GM18502 (cell line): ENCODE data around the gene CMKLR1.

ENCODE experiments used
- ATAC-seq: cut with Tn5 transposase; IDR thresholded peaks from one replicate; pipeline ENCODE4 v1.9.1; 2021; ENCODE audit warnings: mild to moderate bottlenecking; ENCODE audit not compliant: unreplicated experiment, poor library complexity

The CMKLR1 gene

DNA sequence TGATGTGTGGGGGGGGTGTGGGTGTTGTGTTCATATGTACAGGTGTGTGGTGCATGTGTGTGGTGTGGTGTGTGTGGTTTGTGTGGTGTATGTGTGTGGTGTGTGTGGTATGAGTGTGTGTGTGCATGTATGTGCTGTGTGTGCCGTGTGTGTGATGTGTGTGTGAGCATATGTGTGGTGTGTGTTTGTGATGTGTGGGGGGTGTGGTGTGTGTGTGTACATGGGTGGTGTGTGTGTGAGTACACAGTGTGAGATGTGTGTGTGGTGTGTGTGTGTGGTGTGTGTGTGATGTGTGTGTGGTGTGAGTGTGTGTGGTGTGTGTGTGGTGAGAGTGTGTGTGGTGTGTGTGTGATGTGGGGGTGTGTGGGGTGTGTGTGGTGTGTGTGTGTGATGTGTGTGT, 24.5 kb upstream of the CMKLR1 start:
- ATAC-seq = no peak

DNA sequence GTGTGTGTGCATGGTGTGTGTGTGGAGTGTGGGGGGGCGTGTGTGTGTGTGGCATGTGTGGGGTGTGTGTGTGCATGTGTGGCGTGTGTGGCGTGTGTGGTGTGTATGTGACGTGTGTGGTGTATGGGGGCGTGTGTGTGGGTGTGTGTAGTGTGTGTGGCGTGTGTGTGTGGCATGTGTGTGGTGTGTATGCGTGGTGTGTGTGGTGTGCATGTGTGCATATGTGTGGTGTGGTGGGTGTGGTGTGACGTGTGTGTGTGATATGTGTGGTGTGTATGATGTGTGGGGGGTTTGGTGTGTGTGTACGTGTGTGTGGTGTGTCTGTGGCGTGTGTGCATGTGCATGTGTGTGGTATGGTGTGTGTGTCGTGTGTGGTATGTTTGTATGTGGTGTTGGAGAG, 24.1 kb upstream of the CMKLR1 start:
- ATAC-seq = no peak

DNA sequence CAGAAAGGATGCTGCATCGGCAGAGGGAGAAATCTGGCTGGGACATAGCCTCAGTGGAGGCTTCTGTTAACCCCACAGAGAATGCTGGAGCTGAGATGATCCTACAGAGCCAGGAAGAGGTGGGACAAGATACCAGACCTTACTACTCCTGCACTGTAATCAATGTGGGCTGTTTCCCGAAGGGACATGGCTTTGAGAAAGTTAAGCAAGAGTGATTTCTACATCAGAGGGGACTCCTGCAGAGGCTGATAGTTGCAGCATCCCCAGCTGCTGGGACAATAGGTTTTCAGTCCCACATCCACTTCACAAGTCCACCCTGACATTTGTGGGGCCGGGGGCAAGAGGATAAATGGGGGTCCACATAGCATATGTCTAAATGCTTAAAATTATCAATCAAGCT, 22.5 kb upstream of the CMKLR1 start:
- no peak for ATAC-seq

GRCh38 chr12:108360487-108360886, 21.4 kb upstream of the CMKLR1 start:
- ATAC-seq = peak; percentile 82

DNA sequence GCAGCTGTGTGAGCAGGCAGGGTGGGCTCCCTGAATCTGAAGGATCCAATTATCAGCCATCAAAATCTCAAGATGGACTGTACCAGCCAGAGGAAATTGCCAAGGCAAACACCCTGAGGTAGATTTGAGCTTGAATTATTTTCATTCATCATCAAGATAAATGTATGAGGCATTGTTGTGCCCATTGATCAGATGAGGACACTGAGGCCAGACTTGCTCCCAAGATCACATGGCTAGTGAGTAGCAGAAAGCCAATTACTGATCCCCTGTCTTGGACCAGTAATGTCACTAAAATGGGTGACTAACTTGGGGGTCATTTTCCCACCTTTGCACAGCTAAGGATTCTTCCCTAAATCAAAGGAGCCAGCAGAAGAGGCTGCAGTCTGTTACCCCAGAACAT, 20.9 kb upstream of the CMKLR1 start:
- no peak for ATAC-seq

DNA sequence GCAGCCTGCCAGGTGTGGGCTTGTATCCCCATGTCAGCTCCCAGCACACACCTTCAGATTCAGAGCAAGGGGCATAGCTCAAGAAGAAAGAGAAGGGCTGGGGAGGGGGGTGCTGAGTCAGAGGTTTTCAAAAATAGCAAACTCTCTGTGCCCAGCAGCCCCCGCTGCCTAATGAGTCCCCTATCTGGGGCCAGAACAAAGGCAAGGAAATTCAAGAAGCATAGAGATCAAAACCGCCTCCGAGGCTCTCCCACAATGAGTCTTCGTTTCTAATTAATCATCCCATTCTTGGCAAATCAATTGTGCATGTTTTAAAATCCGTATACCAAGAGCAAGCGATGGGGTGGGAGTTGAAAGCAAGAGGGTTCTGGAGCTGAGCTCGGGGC, 19.5 kb upstream of the CMKLR1 start:
- no peak for ATAC-seq

DNA sequence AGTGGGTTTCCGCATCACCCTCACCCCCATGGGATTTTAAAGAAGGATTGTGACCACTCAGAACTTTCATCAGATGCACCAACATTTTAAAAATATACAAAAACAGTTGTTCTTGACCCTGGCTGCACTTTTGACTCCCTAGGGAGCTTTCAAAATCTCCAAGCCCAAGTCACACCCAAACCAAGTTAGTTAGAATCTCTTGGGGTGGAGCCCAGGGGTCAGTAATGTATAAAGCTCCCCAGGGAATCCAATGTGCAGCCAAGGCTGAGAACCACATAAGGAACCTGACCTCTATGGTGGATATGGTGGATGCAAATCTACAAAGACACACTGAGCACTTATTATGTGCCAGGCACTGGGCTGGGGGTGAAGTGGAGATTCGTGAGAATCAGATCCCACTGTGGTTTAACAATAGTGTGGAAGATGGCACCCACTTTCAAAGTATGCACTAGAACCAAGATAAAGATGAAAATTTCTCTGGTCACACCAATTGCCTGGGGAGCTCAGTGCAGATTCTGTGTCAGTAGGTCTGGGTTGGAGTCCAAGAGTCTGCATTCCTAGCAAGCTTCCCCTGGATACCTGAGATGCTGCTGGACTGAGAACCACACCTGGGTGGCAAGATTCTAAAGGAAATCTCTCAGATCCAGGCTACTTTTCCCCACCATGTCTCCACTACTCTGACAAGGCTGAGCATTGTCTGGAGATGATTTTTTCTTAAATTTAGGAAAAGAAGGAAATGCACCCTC, 18.9 kb upstream of the CMKLR1 start:
- ATAC-seq = no peak

- ATAC-seq = no peak
Measured at GRCh38 chr12:108356835-108357806, 18.0 kb upstream of the CMKLR1 start.

- ATAC-seq = no peak
Measured at GRCh38 chr12:108355069-108355468, 16.0 kb upstream of the CMKLR1 start.

- no peak for ATAC-seq
Measured at GRCh38 chr12:108352591-108352990, 13.5 kb upstream of the CMKLR1 start.

DNA sequence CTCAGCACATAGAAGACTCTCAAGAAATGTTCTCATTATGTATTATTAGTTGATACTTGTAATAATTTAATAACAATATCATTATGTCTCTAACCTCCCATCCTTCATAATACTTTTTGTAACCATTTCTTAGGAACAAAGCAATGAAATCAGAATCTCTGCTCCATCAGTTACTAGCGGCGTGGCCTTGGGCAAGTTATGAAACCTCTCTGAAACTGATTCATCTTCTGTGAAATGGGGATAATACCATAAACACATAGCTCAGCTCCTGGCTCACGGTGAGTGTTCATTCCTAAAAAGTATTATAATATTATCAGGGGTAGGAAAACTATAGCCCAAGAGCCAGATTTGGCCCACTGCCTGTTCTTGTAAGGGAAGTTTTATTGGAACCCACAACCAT, 11.4 kb upstream of the CMKLR1 start:
- no peak for ATAC-seq

DNA sequence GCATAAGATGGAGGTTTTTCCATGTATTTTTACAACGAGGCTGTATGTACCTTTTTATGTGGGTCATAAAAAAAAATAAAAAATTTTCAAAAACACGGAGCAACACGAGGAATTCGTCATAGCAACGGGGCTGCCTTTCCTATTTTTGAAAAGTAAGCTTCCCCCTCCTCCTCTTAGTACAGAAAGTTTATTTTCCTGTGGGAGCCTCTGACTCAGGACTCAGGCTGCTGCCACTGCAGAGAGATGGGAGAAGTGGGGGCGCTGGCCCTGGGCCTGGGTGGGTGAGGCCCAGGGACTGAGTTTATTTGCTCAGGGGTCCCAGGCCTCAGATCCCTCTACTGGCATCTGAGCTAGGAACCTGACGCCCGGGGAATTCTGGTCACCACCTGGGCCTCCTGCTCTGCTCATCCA, 10.2 kb upstream of the CMKLR1 start:
- ATAC-seq = no peak

GRCh38 chr12:108348842-108349241, 9.7 kb upstream of the CMKLR1 start:
- ATAC-seq = no peak

DNA sequence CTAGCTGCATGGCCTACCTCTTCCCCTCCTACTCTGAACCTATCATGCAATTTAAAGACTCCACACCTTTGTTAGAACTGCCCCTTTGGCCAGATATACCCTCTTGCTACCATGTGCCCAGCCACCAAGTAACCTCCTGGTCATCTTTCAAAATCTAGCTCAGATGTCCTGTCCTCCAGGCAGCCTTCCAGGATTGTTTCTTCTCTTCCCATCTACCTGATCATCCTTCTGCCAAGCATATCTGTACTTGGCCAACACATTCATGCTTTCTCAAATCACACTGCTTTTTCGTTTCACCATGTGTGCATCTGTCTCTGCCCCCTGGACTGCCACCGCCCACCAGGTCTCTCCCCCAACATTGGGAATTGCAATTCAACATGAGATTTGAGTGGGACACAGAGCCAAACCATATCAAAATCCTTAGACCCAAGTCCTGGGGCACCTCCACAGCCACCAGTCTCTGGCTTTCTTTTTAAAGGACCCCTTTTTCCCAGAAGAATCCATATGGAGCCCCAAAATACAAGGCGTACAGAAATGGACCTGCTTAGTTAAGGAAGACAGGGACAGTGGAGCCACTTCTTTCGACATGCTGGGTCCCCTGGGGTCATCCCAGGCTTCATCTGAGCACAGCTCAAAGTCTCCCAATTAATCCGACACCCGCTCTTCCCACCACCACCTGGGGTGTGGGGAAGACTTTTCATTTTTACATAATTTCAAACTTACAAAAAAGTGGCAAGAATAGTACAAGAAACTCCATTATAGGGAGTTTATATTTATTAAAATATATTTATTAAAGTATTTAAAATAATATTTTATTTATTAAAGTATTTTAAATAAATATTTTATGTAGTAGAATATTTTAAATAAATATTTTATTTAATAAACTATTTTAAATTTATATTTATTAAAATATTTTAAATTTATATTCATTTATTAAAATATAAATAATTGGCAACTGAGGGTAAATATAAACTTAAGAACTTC, 7.9 kb upstream of the CMKLR1 start:
- no peak for ATAC-seq

DNA sequence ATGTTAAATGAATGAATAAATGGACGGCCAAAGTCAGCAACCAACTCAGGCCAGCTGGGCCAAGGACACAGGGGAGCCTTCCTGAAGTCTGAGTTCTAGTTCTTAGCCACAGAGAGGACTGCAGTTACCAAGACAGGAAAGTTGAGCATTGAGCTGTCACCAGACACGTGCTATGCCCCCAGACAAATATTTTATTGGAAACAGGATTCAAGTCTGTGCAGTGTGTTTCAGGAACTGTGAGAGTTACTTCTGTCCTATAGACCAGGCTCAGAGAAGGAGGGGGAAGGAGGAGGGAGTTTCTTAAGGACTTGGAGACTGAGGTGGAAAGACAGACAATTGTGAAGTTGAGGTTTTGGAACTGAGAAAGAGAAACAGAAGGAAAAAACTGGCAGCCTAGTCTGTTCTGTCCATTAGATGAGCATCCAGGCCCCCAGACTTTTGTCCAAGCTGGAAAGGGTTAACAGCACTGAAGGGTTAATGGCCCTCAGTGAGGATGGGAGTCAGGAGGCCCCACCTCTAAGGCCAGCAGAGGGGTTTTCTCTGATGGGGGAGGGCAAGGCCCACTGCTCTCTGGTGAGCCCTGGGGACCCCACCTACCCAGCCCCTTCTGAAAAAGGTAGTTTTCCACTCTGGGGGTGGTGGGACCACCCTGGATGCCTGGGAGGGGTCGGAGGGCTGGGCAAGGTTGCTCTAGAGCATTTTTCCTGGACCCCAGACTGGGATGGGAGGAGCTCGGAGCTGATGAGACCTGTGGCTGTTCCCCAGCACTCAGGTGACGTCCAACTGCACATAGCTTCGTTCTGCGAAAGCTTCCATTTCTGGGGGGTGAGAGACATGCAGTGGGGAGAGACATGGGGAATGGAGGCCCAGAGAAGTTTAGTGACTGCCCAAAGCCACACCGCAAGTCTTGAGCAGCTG, 6.9 kb upstream of the CMKLR1 start:
- no peak for ATAC-seq

- no peak for ATAC-seq
Measured at GRCh38 chr12:108342985-108343384, 3.9 kb upstream of the CMKLR1 start.

GRCh38 chr12:108341854-108342847, 3.0 kb upstream of the CMKLR1 start:
- ATAC-seq = no peak

DNA sequence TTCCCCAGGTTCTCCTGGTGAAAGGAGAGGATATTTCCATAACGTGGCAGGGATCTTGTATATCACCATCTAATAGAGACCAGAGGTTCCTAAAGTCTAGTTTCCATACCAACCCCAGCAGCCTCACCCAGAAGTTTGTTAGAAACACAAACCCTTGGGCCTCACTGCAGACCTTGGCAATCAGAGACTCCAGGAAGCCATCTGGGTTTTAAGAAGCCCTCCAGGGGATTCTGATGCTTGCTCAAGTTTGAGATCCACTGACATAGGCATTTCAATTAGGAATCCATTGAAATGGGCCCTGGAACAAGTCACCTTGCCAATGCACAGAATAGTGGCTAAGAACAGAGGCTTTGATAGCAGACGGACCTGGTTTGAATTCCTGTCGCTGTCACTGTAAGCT, 2.2 kb upstream of the CMKLR1 start:
- no peak for ATAC-seq
